Kidney epithelial cell (primary cell): Measurements from ENCODE around the gene PIP4K2C. TPM values are rescaled to one million over a fixed set of nuclear protein-coding genes. Genes with fewer than 3 reads are reported as not detected.

ENCODE experiments used
- DNase-seq: peaks from one replicate; pipeline ENCODE4 v3.0.0-alpha.2; 2010; ENCODE audit warnings: low read depth
- H3K27me3 ChIP-seq: 2 replicates; pipeline ENCODE4 v1.6.0; 2011; ENCODE audit warnings: low read length; ENCODE audit not compliant: control insufficient read depth, insufficient read depth
- H3K36me3 ChIP-seq: 2 replicates; pipeline ENCODE4 v1.5.1; 2011; ENCODE audit warnings: low read length; ENCODE audit not compliant: control insufficient read depth, insufficient read depth
- H3K4me3 ChIP-seq: 2 replicates; pipeline ENCODE4 v1.5.1; 2011; ENCODE audit warnings: low read depth, mild to moderate bottlenecking, control low read depth, low read length
- total RNA-seq: library from RNA; depleted of rRNA; stranded (reverse); fragments of >200 nt; gene quantifications from 2 replicates; pipeline ENCODE4 v1.2.3, GENCODE V29; 2015
- TF ChIP-seq, protein P1 (sequence below): IDR thresholded peaks from 2 replicates; pipeline ENCODE4 v1.5.1; 2011; ENCODE audit warnings: mild to moderate bottlenecking, moderate library complexity, low read length, control low read depth, inconsistent platforms; ENCODE audit not compliant: insufficient read depth, poor library complexity, severe bottlenecking

PIP4K2C gene
- total RNA-seq, 1 donor from 2014 or later: 105 TPM

DNA sequence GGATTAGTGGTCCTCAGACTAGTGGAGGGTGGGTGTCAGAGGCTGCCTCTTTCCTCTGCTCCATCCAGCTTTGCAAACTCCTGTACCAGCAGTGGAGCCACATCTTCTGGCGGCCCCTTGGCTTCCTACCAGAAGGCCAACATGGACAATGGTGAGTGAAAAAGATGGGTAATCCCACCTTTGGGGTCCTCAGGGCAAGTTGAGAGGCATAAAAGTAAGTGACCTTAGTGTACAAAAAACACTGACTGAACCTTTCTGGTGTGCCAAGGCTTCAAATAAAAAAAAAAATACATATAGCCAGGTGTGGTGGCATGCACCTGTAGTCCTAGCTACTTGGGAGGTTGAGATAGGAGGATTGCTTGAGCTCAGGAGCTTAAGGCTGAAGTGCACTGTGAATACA, 9.2 kb upstream of the PIP4K2C start:
- peaks cover 3% of the 10 kb centered on the region for H3K36me3 ChIP-seq
- H3K4me3 ChIP-seq: no peak overlapping the region
- no peaks in the 10 kb centered on the region for H3K27me3 ChIP-seq
- TF ChIP-seq, protein P1, sequence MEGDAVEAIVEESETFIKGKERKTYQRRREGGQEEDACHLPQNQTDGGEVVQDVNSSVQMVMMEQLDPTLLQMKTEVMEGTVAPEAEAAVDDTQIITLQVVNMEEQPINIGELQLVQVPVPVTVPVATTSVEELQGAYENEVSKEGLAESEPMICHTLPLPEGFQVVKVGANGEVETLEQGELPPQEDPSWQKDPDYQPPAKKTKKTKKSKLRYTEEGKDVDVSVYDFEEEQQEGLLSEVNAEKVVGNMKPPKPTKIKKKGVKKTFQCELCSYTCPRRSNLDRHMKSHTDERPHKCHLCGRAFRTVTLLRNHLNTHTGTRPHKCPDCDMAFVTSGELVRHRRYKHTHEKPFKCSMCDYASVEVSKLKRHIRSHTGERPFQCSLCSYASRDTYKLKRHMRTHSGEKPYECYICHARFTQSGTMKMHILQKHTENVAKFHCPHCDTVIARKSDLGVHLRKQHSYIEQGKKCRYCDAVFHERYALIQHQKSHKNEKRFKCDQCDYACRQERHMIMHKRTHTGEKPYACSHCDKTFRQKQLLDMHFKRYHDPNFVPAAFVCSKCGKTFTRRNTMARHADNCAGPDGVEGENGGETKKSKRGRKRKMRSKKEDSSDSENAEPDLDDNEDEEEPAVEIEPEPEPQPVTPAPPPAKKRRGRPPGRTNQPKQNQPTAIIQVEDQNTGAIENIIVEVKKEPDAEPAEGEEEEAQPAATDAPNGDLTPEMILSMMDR: no peak
- DNase-seq: no peak

DNA sequence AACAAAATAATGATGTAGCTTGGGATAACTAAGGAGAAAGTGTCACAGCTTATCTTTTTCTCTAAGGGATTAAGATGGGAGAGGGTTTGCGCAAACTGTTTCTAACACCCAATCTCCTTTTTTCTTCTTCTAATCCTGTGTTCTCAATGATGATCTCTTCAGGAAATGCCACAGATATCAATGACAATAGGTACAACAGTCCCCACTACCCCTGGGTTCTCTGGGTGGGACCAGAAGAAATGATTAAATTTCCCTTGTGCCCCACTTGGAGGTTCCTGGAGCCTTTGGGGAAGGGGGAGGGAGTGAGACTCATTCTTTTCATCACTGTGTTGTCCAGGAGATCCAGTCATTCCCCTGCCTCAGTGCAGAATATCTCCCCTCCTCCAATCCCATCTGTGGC, 8.6 kb upstream of the PIP4K2C start:
- TF ChIP-seq, protein P1: no peak
- no peak for DNase-seq
- H3K27me3 ChIP-seq: no peaks in the 10 kb centered on the region
- H3K4me3 ChIP-seq: no peak overlapping the region
- peaks cover 3% of the 10 kb centered on the region for H3K36me3 ChIP-seq

DNA sequence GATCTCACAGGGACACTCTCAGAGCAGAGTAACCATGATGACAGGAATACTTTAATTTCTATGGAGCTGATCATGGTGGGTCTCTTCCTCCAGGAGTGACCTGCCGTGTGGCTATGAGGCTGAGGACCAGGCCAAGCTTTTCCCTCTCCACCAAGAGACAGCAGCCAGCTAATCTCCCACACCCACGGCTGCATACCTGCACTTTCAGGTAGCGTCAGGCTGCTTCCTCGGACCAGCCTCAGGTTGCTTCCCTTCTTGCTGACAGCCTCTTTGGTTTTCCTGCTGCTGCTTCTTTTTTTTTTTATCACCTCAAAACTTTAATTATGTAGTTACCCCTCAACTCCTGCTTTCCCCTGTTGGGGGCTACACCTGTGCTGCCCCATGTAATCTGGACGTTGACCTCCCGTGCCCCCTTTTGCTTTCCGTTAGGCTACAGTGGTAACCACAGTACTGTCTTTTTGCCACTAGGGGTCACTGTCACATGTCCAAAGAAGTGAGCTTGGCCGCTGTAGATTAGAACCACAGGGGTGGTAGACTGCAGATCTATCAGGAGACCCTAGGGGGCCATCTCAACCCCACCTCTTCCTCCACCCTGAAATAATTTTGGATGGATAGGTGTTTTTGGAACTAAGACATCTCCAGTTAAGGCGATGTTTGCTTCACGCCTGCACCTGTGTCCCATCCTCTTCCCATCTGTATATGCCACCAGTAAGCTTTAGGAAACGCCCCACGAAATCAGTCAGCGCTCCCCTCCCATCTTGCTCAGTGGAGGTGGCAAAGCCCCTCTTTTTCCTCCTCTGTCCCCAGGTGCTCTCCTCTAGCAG, 7.8 kb upstream of the PIP4K2C start:
- peak; percentile 35 for DNase-seq
- Histone ChIP-seq H3K27me3 (no peaks in the 10 kb centered on the region), H3K4me3 (no peak overlapping the region), H3K36me3 (peaks cover 3% of the 10 kb centered on the region)
- TF ChIP-seq, protein P1: peak; percentile 90

DNA sequence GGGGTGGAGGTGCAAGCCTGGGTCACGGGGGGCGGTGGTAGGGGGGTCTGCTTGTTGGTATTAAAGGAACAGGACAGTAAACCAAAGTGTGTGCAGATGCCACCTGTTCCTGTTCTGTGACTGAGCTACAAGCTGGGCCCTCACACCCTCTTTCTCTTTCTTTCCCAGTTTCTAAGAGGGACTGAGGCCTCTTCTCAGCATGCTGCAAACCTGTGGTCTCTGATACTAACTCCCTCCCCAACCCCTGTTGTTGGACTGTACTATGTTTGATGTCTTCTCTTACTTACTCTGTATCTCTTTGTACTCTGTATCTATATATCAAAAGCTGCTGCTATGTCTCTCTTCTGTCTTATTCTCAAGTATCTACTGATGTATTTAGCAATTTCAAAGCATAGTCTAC, 6.9 kb upstream of the PIP4K2C start:
- peaks cover 3% of the 10 kb centered on the region for H3K36me3 ChIP-seq
- H3K27me3 ChIP-seq: no peaks in the 10 kb centered on the region
- no peak for DNase-seq
- TF ChIP-seq, protein P1: no peak
- H3K4me3 ChIP-seq: no peak overlapping the region

DNA sequence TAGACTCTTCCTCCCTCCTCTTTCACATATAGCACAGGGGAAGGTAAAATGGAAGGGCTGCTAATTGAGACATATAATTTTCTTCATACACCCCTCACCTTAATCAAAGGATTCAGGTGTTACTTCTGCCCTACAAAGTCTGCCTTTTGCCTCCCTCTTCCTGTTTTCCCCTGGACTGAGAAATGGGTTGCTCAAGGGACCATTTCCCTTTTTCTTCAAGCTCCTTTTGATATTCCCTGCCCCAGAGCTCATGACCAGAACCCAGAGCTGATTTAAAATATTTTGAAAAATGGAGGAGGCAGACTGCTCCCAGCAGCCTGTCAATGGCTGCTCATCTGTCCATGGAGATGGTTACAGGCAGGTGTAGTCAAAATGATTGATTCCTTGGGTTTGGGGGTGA, 6.3 kb upstream of the PIP4K2C start:
- Histone ChIP-seq H3K4me3 (no peak overlapping the region), H3K27me3 (no peaks in the 10 kb centered on the region), H3K36me3 (peaks cover 3% of the 10 kb centered on the region)
- no peak for DNase-seq
- TF ChIP-seq, protein P1: no peak

DNA sequence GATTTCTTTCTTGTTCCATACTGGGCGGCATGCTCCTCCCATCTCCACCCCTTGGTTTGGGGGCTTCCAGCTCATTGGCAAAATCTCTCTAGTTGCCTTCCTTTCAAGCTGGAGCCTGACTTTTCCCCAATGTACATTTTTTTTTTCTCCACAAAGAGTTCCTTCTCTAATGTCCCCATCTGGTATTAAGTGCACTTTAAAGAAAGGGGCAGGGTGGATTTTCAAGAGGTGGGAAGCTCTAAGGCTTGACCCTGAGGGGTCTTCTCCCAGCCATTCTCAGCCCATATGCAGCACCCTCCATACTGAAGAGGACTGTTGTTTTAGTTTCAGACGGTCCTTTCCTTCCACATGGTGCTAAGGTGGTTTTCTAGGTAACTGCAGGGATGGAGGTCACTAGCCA, 5.8 kb upstream of the PIP4K2C start:
- Histone ChIP-seq H3K36me3 (peaks cover 3% of the 10 kb centered on the region), H3K4me3 (no peak overlapping the region), H3K27me3 (no peaks in the 10 kb centered on the region)
- DNase-seq: no peak
- TF ChIP-seq, protein P1: no peak
